IPS-11a (cell line): ENCODE results near the gene SMIM38.
"Not testable (repeated sequence)": the region's sequence is repeated elsewhere in the genome, so short reads cannot be mapped to it uniquely, and the experiment has no call there.

Source experiments
- H3K4me3 ChIP-seq: one replicate; pipeline ENCODE4 v1.5.1; 2013; ENCODE audit warnings: low read depth, low read length, control low read depth

The SMIM38 gene

GRCh38 chr11:69121621-69122325 is 34.0 kb upstream of the SMIM38 start:
- no peak overlapping the region for H3K4me3 ChIP-seq

GRCh38 chr11:69122326-69122629 is 33.5 kb upstream of the SMIM38 start:
- H3K4me3 ChIP-seq = no peak overlapping the region

GRCh38 chr11:69122630-69123431 is 32.9 kb upstream of the SMIM38 start:
- no peak overlapping the region for H3K4me3 ChIP-seq

- no peak overlapping the region for H3K4me3 ChIP-seq
Measured at GRCh38 chr11:69123593-69124545, 31.9 kb upstream of the SMIM38 start.

GRCh38 chr11:69125861-69126260 is 29.9 kb upstream of the SMIM38 start:
- no peak overlapping the region for H3K4me3 ChIP-seq

- no peak overlapping the region for H3K4me3 ChIP-seq
Measured at GRCh38 chr11:69126286-69126685, 29.4 kb upstream of the SMIM38 start.

GRCh38 chr11:69127081-69127850 is 28.5 kb upstream of the SMIM38 start:
- H3K4me3 ChIP-seq = no peak overlapping the region

GRCh38 chr11:69127884-69128283 is 27.9 kb upstream of the SMIM38 start:
- no peak overlapping the region for H3K4me3 ChIP-seq

- no peak overlapping the region for H3K4me3 ChIP-seq
Measured at GRCh38 chr11:69129053-69129452, 26.7 kb upstream of the SMIM38 start.

- H3K4me3 ChIP-seq = no peak overlapping the region
Measured at GRCh38 chr11:69129647-69130046, 26.1 kb upstream of the SMIM38 start.

GRCh38 chr11:69130654-69131053 is 25.1 kb upstream of the SMIM38 start:
- no peak overlapping the region for H3K4me3 ChIP-seq

GRCh38 chr11:69131121-69131566 is 24.6 kb upstream of the SMIM38 start:
- H3K4me3 ChIP-seq = no peak overlapping the region

GRCh38 chr11:69131644-69132300 is 24.0 kb upstream of the SMIM38 start:
- no peak overlapping the region for H3K4me3 ChIP-seq

- no peak overlapping the region for H3K4me3 ChIP-seq
Measured at GRCh38 chr11:69132301-69132670, 23.4 kb upstream of the SMIM38 start.

- no peak overlapping the region for H3K4me3 ChIP-seq
Measured at GRCh38 chr11:69133251-69133650, 22.5 kb upstream of the SMIM38 start.

- H3K4me3 ChIP-seq = not testable (repeated sequence)
Measured at GRCh38 chr11:69134182-69134581, 21.6 kb upstream of the SMIM38 start.

GRCh38 chr11:69134957-69135356 is 20.8 kb upstream of the SMIM38 start:
- H3K4me3 ChIP-seq = no peak overlapping the region

- no peak overlapping the region for H3K4me3 ChIP-seq
Measured at GRCh38 chr11:69135420-69136363, 20.0 kb upstream of the SMIM38 start.

- H3K4me3 ChIP-seq = no peak overlapping the region
Measured at GRCh38 chr11:69136471-69136870, 19.3 kb upstream of the SMIM38 start.
